K562 (cell line): ENCODE results near the gene TMEM242. TPM values are rescaled to one million over a fixed set of nuclear protein-coding genes. Genes with fewer than 3 reads are reported as not detected.

ENCODE experiments used
- CTCF ChIP-seq, 3 experiments: IDR thresholded peaks in 2 of 3; conservative IDR thresholded peaks in 1 of 3; 2 replicates each; pipeline ENCODE4 v1.5.1; 2011 to 2012; ENCODE audit warnings: low read length in 3 of 3, mild to moderate bottlenecking in 3 of 3, control low read depth in 2 of 3, improper control_type of control experiment in 1 of 3, inconsistent platforms in 1 of 3, low read depth in 1 of 3, mixed read lengths in 1 of 3, moderate library complexity in 1 of 3; ENCODE audit not compliant: insufficient read depth in 2 of 3
- EGR1 ChIP-seq: fragments of 450-650 bp; conservative IDR thresholded peaks from 2 replicates; pipeline ENCODE4 v1.6.1; 2017; ENCODE audit warnings: mild to moderate bottlenecking
- IRF2 ChIP-seq: sonication (generic); formaldehyde crosslinking; IDR thresholded peaks from 2 replicates; pipeline ENCODE4 v1.8.1; 2022; ENCODE audit warnings: mild to moderate bottlenecking, missing genetic modification reagents
- KLF10 ChIP-seq: fragments of 250-450 bp; sonication (Bioruptor Pico); IDR thresholded peaks from 2 replicates; pipeline ENCODE4 v1.6.1; 2021; ENCODE audit warnings: matching md5 sums
- PHTF2 ChIP-seq: fragments of 250-450 bp; sonication (Bioruptor Pico); IDR thresholded peaks from 2 replicates; pipeline ENCODE4 v1.5.0; 2021; ENCODE audit warnings: mild to moderate bottlenecking
- RBM39 ChIP-seq: fragments of 200-400 bp; formaldehyde crosslinking; optimal IDR thresholded peaks from 2 replicates; pipeline ENCODE3; 2018; ENCODE audit warnings: low read depth, low read length
- REST ChIP-seq, 2 experiments: fragments of 450-650 bp; formaldehyde crosslinking in 1 of 2; IDR thresholded peaks; 2 replicates each; pipeline versions ENCODE4 v1.4.0 to v1.6.1; 2014 to 2020; ENCODE audit warnings: mild to moderate bottlenecking in 2 of 2, borderline replicate concordance in 1 of 2, low read depth in 1 of 2
- ZNF12 ChIP-seq: sonication (generic); formaldehyde crosslinking; IDR thresholded peaks from 2 replicates; pipeline ENCODE4 v1.4.0; 2020; ENCODE audit warnings: mild to moderate bottlenecking, missing genetic modification reagents
- polyA plus RNA-seq, 8 experiments: library from polyadenylated mRNA; depleted of rRNA in 4 of 8; stranded (reverse) in 5 of 8; unstranded in 3 of 8; fragments of >200 nt; fragmentation: Nextera tagmentation in 2 of 8; fragmentation: Illumina TruSeq in 1 of 8; extraction: Ambion mirVana in 2 of 8; extraction: Trizol in 1 of 8; gene quantifications; 2 replicates each; pipeline versions ENCODE4 v1.2.1 to v1.2.3, GENCODE V29; 2011 to 2014; ENCODE audit warnings: inconsistent platforms in 1 of 8, missing spikeins in 1 of 8
- total RNA-seq, 7 experiments: library from RNA; depleted of rRNA in 6 of 7; stranded (reverse); fragments of >200 nt in 6 of 7; fragmentation: Illumina TruSeq in 2 of 7; extraction: Trizol in 2 of 7; gene quantifications; 2 replicates each; pipeline versions ENCODE4 v1.2.1 to v1.2.3, GENCODE V29; 2011 to 2021; ENCODE audit warnings: low replicate concordance in 1 of 7

Gene TMEM242
- total and polyA plus RNA-seq, 9 of the 15 experiments (the other 6 are each of a cell fraction or from before 2014, with no cell fraction given): 9.5 to 35.3 (median 16.5) TPM

- TF ChIP-seq IRF2 (no peak), PHTF2 (CRISPR knock-in tag) (no peak), RBM39 (no peak), EGR1 (no peak), REST (IDR thresholded peaks at IDR 0.05; ENCODE audit: borderline replicate concordance) (peak; percentile 28; the same call in 1 of the 2 replicates), REST (CRISPR knock-in tag; IDR thresholded peaks at IDR 0.05; ENCODE audit: low read depth) (no peak), ZNF12 (CRISPR knock-in tag) (no peak), CTCF (IDR thresholded peaks at IDR 0.05 in 2 of 3, conservative IDR thresholded peaks at IDR 0.05 in 1 of 3; ENCODE audit: insufficient read depth in 2 of 3, low read depth in 1 of 3, low read length in 3 of 3) (peak; percentile 23 to 34 (median 31); a peak in 4 of 6 replicates), KLF10 (CRISPR knock-in tag) (no peak)
- TF ChIP-seq, all 486 proteins: peak for 4
These were observed 16.1 kb upstream of the TMEM242 start (continued) for GRCh38 chr6:157339432-157339831.
